Neuronal stem cell (in vitro differentiated cells): ENCODE data around the gene RNF224.
A peak's percentile ranks its signal among the peaks of the same experiment; 100 is the strongest.
"Not testable (repeated sequence)": the region's sequence is repeated elsewhere in the genome, so short reads cannot be mapped to it uniquely, and the experiment has no call there.

Source experiments
- DNase-seq: peaks from one replicate; pipeline ENCODE4 v3.0.0-alpha.2; 2013; ENCODE audit warnings: low spot score
- H2AFZ ChIP-seq: one replicate; pipeline ENCODE4 v1.6.1; 2013; ENCODE audit warnings: mild to moderate bottlenecking, low read length, inconsistent platforms
- H2AK5ac ChIP-seq: 2 replicates; pipeline ENCODE4 v1.6.1; 2013; ENCODE audit warnings: low read depth, mild to moderate bottlenecking, inconsistent platforms, low read length, moderate library complexity, mixed read lengths
- H2BK120ac ChIP-seq: 2 replicates; pipeline ENCODE4 v1.6.1; 2013; ENCODE audit warnings: low read depth, mild to moderate bottlenecking, inconsistent platforms, low read length, moderate library complexity, mixed read lengths
- H2BK12ac ChIP-seq: one replicate; pipeline ENCODE4 v1.6.1; 2013; ENCODE audit warnings: low read length, inconsistent platforms
- H2BK15ac ChIP-seq: 2 replicates; pipeline ENCODE4 v1.6.1; 2013; ENCODE audit warnings: mild to moderate bottlenecking, low read length, inconsistent platforms, mixed read lengths
- H2BK5ac ChIP-seq: one replicate; pipeline ENCODE4 v1.6.1; 2013; ENCODE audit warnings: inconsistent platforms, mild to moderate bottlenecking, low read length, moderate library complexity
- H3K14ac ChIP-seq: one replicate; pipeline ENCODE4 v1.6.1; 2013; ENCODE audit warnings: low read length, inconsistent platforms
- H3K18ac ChIP-seq: 2 replicates; pipeline ENCODE4 v1.6.1; 2013; ENCODE audit warnings: low read length, inconsistent platforms
- H3K23ac ChIP-seq: 2 replicates; pipeline ENCODE4 v1.6.1; 2013; ENCODE audit warnings: low read depth, mild to moderate bottlenecking, mixed read lengths, low read length, inconsistent platforms; ENCODE audit not compliant: poor library complexity
- H3K27ac ChIP-seq: replicated peaks from 3 replicates; pipeline ENCODE4 v1.5.1; 2013; ENCODE audit warnings: low read length, inconsistent platforms
- H3K27me3 ChIP-seq, 3 experiments: 2 replicates each; pipeline ENCODE4 v1.6.1; 2013; ENCODE audit warnings: low read length in 3 of 3, mild to moderate bottlenecking in 2 of 3, inconsistent platforms in 1 of 3, low read depth in 1 of 3, mixed read lengths in 1 of 3, moderate library complexity in 1 of 3; ENCODE audit not compliant: control insufficient read depth in 3 of 3, insufficient read depth in 3 of 3
- H3K36me3 ChIP-seq, 2 donors: replicated peaks in 1 of 2; 2 replicates each; pipeline ENCODE4 v1.6.1; 2013; ENCODE audit warnings: low read length in 2 of 2; ENCODE audit not compliant: control insufficient read depth in 2 of 2, insufficient read depth in 2 of 2
- H3K4ac ChIP-seq: 2 replicates; pipeline ENCODE4 v1.6.1; 2013; ENCODE audit warnings: inconsistent platforms, mild to moderate bottlenecking, low read length, moderate library complexity
- H3K4me1 ChIP-seq, 2 donors: 1 replicate in 1 of 2; 2 replicates in 1 of 2; pipeline ENCODE4 v1.6.1; 2013; ENCODE audit warnings: low read length in 2 of 2, low read depth in 1 of 2; ENCODE audit not compliant: control insufficient read depth in 2 of 2, insufficient read depth in 1 of 2
- H3K4me2 ChIP-seq: one replicate; pipeline ENCODE4 v1.6.1; 2013; ENCODE audit warnings: mild to moderate bottlenecking, low read length, inconsistent platforms; ENCODE audit not compliant: insufficient read depth, poor library complexity, severe bottlenecking
- H3K4me3 ChIP-seq, 2 donors: 2 replicates each; pipeline ENCODE4 v1.5.1; 2013; ENCODE audit warnings: low read length in 2 of 2, mild to moderate bottlenecking in 2 of 2, inconsistent platforms in 1 of 2, moderate library complexity in 1 of 2
- H3K79me1 ChIP-seq: one replicate; pipeline ENCODE4 v1.6.1; 2013; ENCODE audit warnings: low read depth, mild to moderate bottlenecking, inconsistent platforms, low read length, moderate library complexity
- H3K9ac ChIP-seq: one replicate; pipeline ENCODE4 v1.6.1; 2013; ENCODE audit warnings: mild to moderate bottlenecking, low read depth, low read length, inconsistent platforms; ENCODE audit not compliant: poor library complexity
- H3K9me3 ChIP-seq, 2 donors: replicated peaks in 1 of 2; 2 replicates each; pipeline versions ENCODE3 to v1.6.1; 2013; ENCODE audit warnings: low read length in 2 of 2, mild to moderate bottlenecking in 2 of 2, inconsistent platforms in 1 of 2, low read depth in 1 of 2, mixed read lengths in 1 of 2, moderate library complexity in 1 of 2; ENCODE audit not compliant: control insufficient read depth in 2 of 2, insufficient read depth in 1 of 2
- H4K8ac ChIP-seq: one replicate; pipeline ENCODE4 v1.6.1; 2013; ENCODE audit warnings: low read depth, mild to moderate bottlenecking, inconsistent platforms, low read length, moderate library complexity
- H4K91ac ChIP-seq: one replicate; pipeline ENCODE4 v1.6.1; 2013; ENCODE audit warnings: low read length, low read depth, mild to moderate bottlenecking, inconsistent platforms; ENCODE audit not compliant: poor library complexity
- WGBS, 2 donors: extraction: QIAGEN DNeasy Blood & Tissue Kit; methylation state at CpG; one replicate each; pipeline ENCODE4 v1.1.7; 2013; ENCODE audit warnings: missing lambda C conversion rate in 2 of 2, mixed read lengths in 1 of 2; ENCODE audit not compliant: insufficient read length in 2 of 2, insufficient replicate concordance in 1 of 2; ENCODE audit errors: extremely low coverage in 2 of 2; 5-methylcytosine and 5-hydroxymethylcytosine counted together

The RNF224 gene

GRCh38 chr9:137239541-137240200, 12.4 kb downstream of the RNF224 start:
- H2BK15ac ChIP-seq, H3K9ac ChIP-seq, H3K14ac ChIP-seq, H4K91ac ChIP-seq, H3K18ac ChIP-seq, H2BK120ac ChIP-seq, H2BK12ac ChIP-seq, DNase-seq, H2BK5ac ChIP-seq, H3K27me3 ChIP-seq, H3K9me3 ChIP-seq, H2AK5ac ChIP-seq, H4K8ac ChIP-seq, H3K23ac ChIP-seq, H3K4ac ChIP-seq: not testable (repeated sequence)
- H2AFZ ChIP-seq: peak overlapping the region; percentile 89
- peak overlapping the region; percentile 73 for H3K4me2 ChIP-seq
- H3K4me1 ChIP-seq: peaks cover 26 to 29% of the 10 kb centered on the region in 2 donors
- peaks cover 19 to 32% of the 10 kb centered on the region in 2 donors for H3K36me3 ChIP-seq
- H3K79me1 ChIP-seq: peaks cover 29% of the 10 kb centered on the region
- no CpG with 5 or more reads among the region's 27 CpGs for WGBS, 2 donors
- peak overlapping the region; percentile 100 for H3K27ac ChIP-seq
- H3K4me3 ChIP-seq: peak overlapping the region; percentile 67 to 93

GRCh38 chr9:137240318-137240840, 13.1 kb downstream of the RNF224 start:
- Histone ChIP-seq H4K91ac (no peak overlapping the region), H3K4me3 (peak overlapping the region; percentile 67 to 93), H4K8ac (no peak overlapping the region), H3K27me3 (no peaks in the 10 kb centered on the region), H3K27ac (peak overlapping the region; percentile 100), H2BK12ac (peak overlapping the region; percentile 73), H3K4me2 (peak overlapping the region; percentile 73), H3K4me1 (peaks cover 26 to 29% of the 10 kb centered on the region in 2 donors), H3K14ac (peak overlapping the region; percentile 77), H3K4ac (no peak overlapping the region), H3K9ac (peak overlapping the region; percentile 100), H2AFZ (peak overlapping the region; percentile 89), H3K36me3 (peaks cover 19 to 32% of the 10 kb centered on the region in 2 donors), H2BK15ac (peak overlapping the region; percentile 96), H2BK5ac (peak overlapping the region; percentile 84), H2AK5ac (peak overlapping the region; percentile 96), H3K79me1 (peaks cover 29% of the 10 kb centered on the region), H3K18ac (peak overlapping the region; percentile 97), H3K23ac (peak overlapping the region; percentile 100), H2BK120ac (no peak overlapping the region), H3K9me3 (no peaks in the 10 kb centered on the region)
- no peak for DNase-seq
- no CpG with 5 or more reads among the region's 58 CpGs for WGBS, 2 donors

- Histone ChIP-seq H3K9ac (peak within 1 kb of the TSS; percentile 100), H4K91ac (no peak within 1 kb of the TSS), H3K4me3 (peak within 1 kb of the TSS; percentile 90 to 96), H3K36me3 (peaks cover 19 to 32% of the 10 kb centered on the region in 2 donors), H3K4me1 (peaks cover 26 to 29% of the 10 kb centered on the region in 2 donors), H3K27ac (peak within 1 kb of the TSS; percentile 100), H2AFZ (peak within 1 kb of the TSS; percentile 89), H3K18ac (peak within 1 kb of the TSS; percentile 97), H2BK5ac (peak within 1 kb of the TSS; percentile 84), H3K4ac (peak within 1 kb of the TSS; percentile 76), H3K9me3 (no peaks in the 10 kb centered on the region), H2AK5ac (peak within 1 kb of the TSS; percentile 98), H3K14ac (peak within 1 kb of the TSS; percentile 77), H3K79me1 (peaks cover 27% of the 10 kb centered on the region), H2BK12ac (peak within 1 kb of the TSS; percentile 73), H4K8ac (no peak within 1 kb of the TSS), H3K23ac (peak within 1 kb of the TSS; percentile 100), H2BK15ac (peak within 1 kb of the TSS; percentile 96), H2BK120ac (no peak within 1 kb of the TSS), H3K4me2 (peak within 1 kb of the TSS; percentile 84), H3K27me3 (peaks cover 0 to 2% (median 0%) of the 10 kb centered on the region in 3 experiments)
- WGBS, 2 donors: no CpG with 5 or more reads among the region's 67 CpGs
- DNase-seq: peak; percentile 100
Observed at GRCh38 chr9:137240841-137241489, 13.7 kb downstream of the RNF224 start, which contains the start of gene TUBB4B. Gene TUBB4B (plus strand): TSS chr9:137241287. CDS start chr9:137241361, 74 bp downstream.
